Aorta (tissue), 5 donors: ENCODE results near the gene GIMAP8. TPM values are rescaled to one million over a fixed set of nuclear protein-coding genes. Genes with fewer than 3 reads are reported as not detected.

ENCODE experiments used
- ATAC-seq: fragments of 200-7000 bp; cut with Tn5 transposase; one replicate; pipeline ENCODE4 v1.9.1; 2022; ENCODE audit warnings: moderate library complexity; ENCODE audit not compliant: low FRiP score
- DNase-seq, 2 donors: peaks; one replicate each; pipeline ENCODE4 v3.0.0-alpha.2; 2020
- H3K27ac ChIP-seq, 2 donors: one replicate each; pipeline ENCODE4 v1.5.1; 2013; ENCODE audit warnings: low read length in 2 of 2, mild to moderate bottlenecking in 2 of 2, moderate library complexity in 2 of 2, control low read depth in 1 of 2, inconsistent platforms in 1 of 2, low read depth in 1 of 2
- H3K27me3 ChIP-seq, 2 donors: one replicate each; pipeline ENCODE4 v1.6.1; 2013; ENCODE audit warnings: control low read depth in 1 of 2, low read length in 1 of 2, mild to moderate bottlenecking in 1 of 2, moderate library complexity in 1 of 2; ENCODE audit not compliant: insufficient read depth in 2 of 2, control insufficient read depth in 1 of 2
- H3K36me3 ChIP-seq, 2 donors: one replicate each; pipeline ENCODE4 v1.6.1; 2013; ENCODE audit warnings: control low read depth in 1 of 2, low read length in 1 of 2, mild to moderate bottlenecking in 1 of 2; ENCODE audit not compliant: insufficient read depth in 2 of 2, control insufficient read depth in 1 of 2
- H3K4me1 ChIP-seq, 2 donors: one replicate each; pipeline ENCODE4 v1.6.1; 2013; ENCODE audit warnings: low read length in 2 of 2, control low read depth in 1 of 2, mild to moderate bottlenecking in 1 of 2, moderate library complexity in 1 of 2; ENCODE audit not compliant: insufficient read depth in 2 of 2, control insufficient read depth in 1 of 2
- H3K4me3 ChIP-seq, 2 donors: one replicate each; pipeline ENCODE4 v1.5.1; 2013; ENCODE audit warnings: low read length in 2 of 2, control low read depth in 1 of 2, mild to moderate bottlenecking in 1 of 2
- H3K9me3 ChIP-seq: one replicate; pipeline ENCODE4 v1.6.1; 2013; ENCODE audit warnings: mild to moderate bottlenecking, low read length; ENCODE audit not compliant: control insufficient read depth
- WGBS, 2 donors: extraction: QIAGEN DNeasy Blood & Tissue Kit; methylation state at CpG; one replicate each; pipeline ENCODE4 v1.1.7; 2013; 5-methylcytosine and 5-hydroxymethylcytosine counted together
- intact Hi-C, 2 donors: fragments of 100-400 bp; cut with DNase I; formaldehyde crosslinking; loops; one replicate each; pipeline versions ENCODE4 v1.14.2 to v1.15.0; 2022
- polyA plus RNA-seq, 2 donors: library from polyadenylated mRNA; stranded (reverse); fragments of 200-250 nt; gene quantifications; one replicate each; pipeline ENCODE4 v1.2.3, GENCODE V29; 2013
- total RNA-seq, 2 donors: library from RNA; stranded (reverse); fragmentation: NEBNext Ultra II Directional; extraction: Animal tissue kit (Norgen Biotek cat#: 25700); gene quantifications; one replicate each; pipeline ENCODE4 v1.2.1, GENCODE V29; 2021
- donor health status: healthy with polysubstance abuse.
- donor health status: Bipolar disorder and iron deficiency.
- donor health status: DM: no; HTN: no; CAD: no.
- donor health status: DM: no; HTN: no; CAD: no.
- donor health status: DM: yes; HTN: yes; CAD: no.

The GIMAP8 gene
- total and polyA plus RNA-seq, 4 donors, result 1.6 to 41.4 (median 13.3) TPM

GRCh38 chr7:150417863-150418262 is 32.6 kb upstream of the GIMAP8 start:
- H3K4me1 ChIP-seq, result no peaks in the 10 kb centered on the region
- H3K9me3 ChIP-seq, result no peaks in the 10 kb centered on the region
- no peak overlapping the region for H3K27ac ChIP-seq
- DNase-seq, result no peak
- H3K36me3 ChIP-seq, result no peaks in the 10 kb centered on the region
- no peak overlapping the region for H3K4me3 ChIP-seq
- WGBS, 2 donors, result 92 to 94% methylated on average over 6 of the region's 6 CpGs
- intact Hi-C loops, result loop anchor here in 1 of 2 donors (10.0 kb wide), 1 partner anchor 113 kb away; no protein-coding TSS in a partner anchor
- no peaks in the 10 kb centered on the region for H3K27me3 ChIP-seq
- no peak for ATAC-seq

DNA sequence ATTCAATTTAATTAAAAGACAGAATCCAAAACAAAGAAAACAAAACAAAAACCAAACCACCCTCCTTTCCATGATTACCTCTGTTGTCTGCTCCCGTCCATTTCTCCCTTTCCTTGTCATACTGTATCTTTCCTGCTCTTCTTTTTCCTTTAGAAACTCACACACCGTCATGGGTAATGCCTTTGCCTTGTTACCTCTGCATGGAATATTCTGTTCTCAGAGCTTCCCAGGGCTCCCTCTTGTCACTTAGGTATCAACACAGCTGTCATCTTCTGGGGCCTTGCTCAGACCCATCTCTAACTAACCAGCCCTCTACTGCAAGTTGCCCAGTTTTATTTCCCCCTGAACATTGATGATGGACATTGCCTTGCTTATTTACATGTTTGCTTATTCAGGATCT is 30.2 kb upstream of the GIMAP8 start:
- Histone ChIP-seq H3K27me3 (no peaks in the 10 kb centered on the region), H3K27ac (no peak overlapping the region), H3K36me3 (no peaks in the 10 kb centered on the region), H3K4me1 (no peaks in the 10 kb centered on the region), H3K9me3 (no peaks in the 10 kb centered on the region), H3K4me3 (no peak overlapping the region)
- WGBS, 2 donors, result 73 to 81% methylated on average over 2 of the region's 2 CpGs
- intact Hi-C loops, result loop anchor here (2.0 to 5.0 kb wide), 3 partner anchors 63 to 133 kb away; no protein-coding TSS in a partner anchor
- no peak for ATAC-seq
- DNase-seq, result no peak

GRCh38 chr7:150420987-150421674 is 29.3 kb upstream of the GIMAP8 start:
- H3K27me3 ChIP-seq, result no peaks in the 10 kb centered on the region
- no peaks in the 10 kb centered on the region for H3K36me3 ChIP-seq
- WGBS, 2 donors, result 12 to 14% methylated on average over 27 of the region's 27 CpGs
- intact Hi-C loops, result loop anchor here (2.0 to 5.0 kb wide), 3 partner anchors 64 to 134 kb away; no protein-coding TSS in a partner anchor
- no peaks in the 10 kb centered on the region for H3K9me3 ChIP-seq
- DNase-seq, result peak; percentile 86 to 93
- no peak overlapping the region for H3K4me3 ChIP-seq
- ATAC-seq, result peak; percentile 92
- no peak overlapping the region for H3K27ac ChIP-seq
- H3K4me1 ChIP-seq, result no peaks in the 10 kb centered on the region

DNA sequence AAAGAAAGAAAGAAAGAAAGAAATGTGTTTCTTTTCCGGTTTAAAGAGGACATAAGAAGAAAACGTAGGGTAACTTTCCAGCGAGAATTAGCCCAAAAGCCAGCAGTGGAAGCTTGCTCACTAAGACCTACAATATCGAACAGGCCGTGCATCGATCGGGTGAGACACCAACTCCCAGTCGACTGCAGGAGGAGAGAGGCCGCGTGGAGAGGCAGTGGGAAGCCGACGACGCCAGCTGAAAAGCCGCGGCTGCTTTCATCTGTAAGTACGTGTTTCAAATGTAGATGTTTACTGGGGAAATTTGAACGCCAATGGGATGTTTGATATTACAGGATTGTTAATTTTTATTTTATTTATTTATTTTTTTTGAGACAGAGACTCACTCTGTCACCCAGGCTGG is 28.6 kb upstream of the GIMAP8 start:
- H3K27ac ChIP-seq, result no peak overlapping the region
- DNase-seq (no peak), ATAC-seq (no peak)
- H3K4me1 ChIP-seq, result no peaks in the 10 kb centered on the region
- no peaks in the 10 kb centered on the region for H3K9me3 ChIP-seq
- WGBS, 2 donors, result 81% methylated on average over 17 of the region's 17 CpGs
- H3K27me3 ChIP-seq, result no peaks in the 10 kb centered on the region
- no peak overlapping the region for H3K4me3 ChIP-seq
- H3K36me3 ChIP-seq, result no peaks in the 10 kb centered on the region
- intact Hi-C loops, result loop anchor here (2.0 to 5.0 kb wide), 3 partner anchors 65 to 135 kb away; no protein-coding TSS in a partner anchor

- Histone ChIP-seq H3K36me3 (no peaks in the 10 kb centered on the region), H3K9me3 (no peaks in the 10 kb centered on the region), H3K4me1 (no peaks in the 10 kb centered on the region), H3K27ac (no peak overlapping the region), H3K4me3 (no peak overlapping the region), H3K27me3 (no peaks in the 10 kb centered on the region)
- 69 to 71% methylated on average over 4 of the region's 4 CpGs for WGBS, 2 donors
- no peak for DNase-seq
- no peak for ATAC-seq
- intact Hi-C loops, result no loop called here
Measured at GRCh38 chr7:150425670-150426069, 24.8 kb upstream of the GIMAP8 start.

GRCh38 chr7:150428671-150429451 is 21.6 kb upstream of the GIMAP8 start:
- ATAC-seq, result no peak

GRCh38 chr7:150429699-150430098 is 20.7 kb upstream of the GIMAP8 start:
- intact Hi-C loops, result no loop called here
- Histone ChIP-seq H3K4me3 (no peak overlapping the region), H3K36me3 (no peaks in the 10 kb centered on the region), H3K9me3 (no peaks in the 10 kb centered on the region), H3K4me1 (no peaks in the 10 kb centered on the region), H3K27me3 (no peaks in the 10 kb centered on the region), H3K27ac (no peak overlapping the region)
- DNase-seq (no peak), ATAC-seq (no peak)
- 70 to 75% methylated on average over 8 of the region's 8 CpGs for WGBS, 2 donors

More at GRCh38 chr7:150428671-150429451, 21.6 kb upstream of the GIMAP8 start:
- no peaks in the 10 kb centered on the region for H3K36me3 ChIP-seq
- H3K4me1 ChIP-seq, result no peaks in the 10 kb centered on the region
- no peak overlapping the region for H3K4me3 ChIP-seq
- 25 to 32% methylated on average over 11 of the region's 11 CpGs for WGBS, 2 donors
- H3K9me3 ChIP-seq, result no peaks in the 10 kb centered on the region
- no peaks in the 10 kb centered on the region for H3K27me3 ChIP-seq
- intact Hi-C loops, result no loop called here
- no peak overlapping the region for H3K27ac ChIP-seq
- peak in 1 of 2 donors; percentile 67 for DNase-seq

DNA sequence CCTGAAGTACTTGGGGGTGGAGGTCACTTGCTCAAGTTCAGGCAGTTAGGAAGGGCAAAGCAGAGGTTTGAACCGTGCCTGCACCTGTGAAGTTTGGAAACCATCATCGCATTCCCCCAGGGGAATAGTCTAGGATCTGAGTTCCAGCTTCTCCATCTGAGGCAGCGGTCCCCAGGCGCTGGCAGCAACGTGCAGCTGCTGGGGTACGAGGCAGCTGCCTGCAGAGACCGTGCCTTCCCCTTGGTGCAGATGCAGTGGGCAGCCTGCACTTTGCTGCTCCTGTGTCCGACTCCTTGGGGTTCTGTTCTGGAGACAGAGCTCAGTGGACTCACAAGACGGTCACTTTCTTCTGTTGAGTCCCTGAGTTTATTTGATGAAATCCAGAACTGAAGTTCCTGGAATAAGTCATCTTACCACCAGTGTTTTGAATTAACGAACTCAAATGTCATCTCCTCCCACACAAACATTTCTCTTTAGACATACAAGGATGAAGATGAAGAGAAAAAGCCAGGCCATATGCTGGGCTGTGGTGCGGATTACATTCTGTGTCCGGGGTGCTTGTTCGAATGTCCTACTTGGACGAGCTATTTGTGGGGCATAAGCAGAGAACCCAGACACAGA is 19.9 kb upstream of the GIMAP8 start:
- Histone ChIP-seq H3K9me3 (no peaks in the 10 kb centered on the region), H3K36me3 (no peaks in the 10 kb centered on the region), H3K27me3 (no peaks in the 10 kb centered on the region), H3K4me3 (no peak overlapping the region), H3K27ac (no peak overlapping the region), H3K4me1 (no peaks in the 10 kb centered on the region)
- DNase-seq (no peak), ATAC-seq (no peak)
- intact Hi-C loops, result no loop called here
- 83 to 87% methylated on average over 14 of the region's 14 CpGs for WGBS, 2 donors
